HG03575 (cell line): ENCODE measurements around the gene TMCC1.

ENCODE experiments used
- ATAC-seq: cut with Tn5 transposase; IDR thresholded peaks from one replicate; pipeline ENCODE4 v1.9.1; 2021; ENCODE audit not compliant: unreplicated experiment, insufficient number of reproducible peaks, low FRiP score; ENCODE audit errors: extremely low read depth

TMCC1 gene

GRCh38 chr3:129746629-129747028 is 146.9 kb downstream of the TMCC1 start:
- no peak for ATAC-seq

GRCh38 chr3:129745253-129745652 is 148.3 kb downstream of the TMCC1 start:
- no peak for ATAC-seq

GRCh38 chr3:129741794-129742193 is 151.7 kb downstream of the TMCC1 start:
- ATAC-seq, result no peak

- no peak for ATAC-seq
These were observed 153.4 kb downstream of the TMCC1 start for GRCh38 chr3:129740090-129740489.

- ATAC-seq, result no peak
These were observed 153.9 kb downstream of the TMCC1 start for GRCh38 chr3:129739634-129740033.

GRCh38 chr3:129738172-129738571 is 155.3 kb downstream of the TMCC1 start:
- no peak for ATAC-seq

- ATAC-seq, result no peak
These were observed 157.4 kb downstream of the TMCC1 start for GRCh38 chr3:129736070-129736469.

- ATAC-seq, result no peak
These were observed 157.9 kb downstream of the TMCC1 start for GRCh38 chr3:129735638-129736037.

- ATAC-seq, result no peak
These were observed 159.1 kb downstream of the TMCC1 start for GRCh38 chr3:129734449-129734848.

GRCh38 chr3:129732200-129732876 is 161.2 kb downstream of the TMCC1 start:
- ATAC-seq, result no peak

- ATAC-seq, result no peak
These were observed 165.8 kb downstream of the TMCC1 start for GRCh38 chr3:129727707-129728106.

- ATAC-seq, result no peak
These were observed 169.8 kb downstream of the TMCC1 start for GRCh38 chr3:129723558-129724324.

- no peak for ATAC-seq
These were observed 171.0 kb downstream of the TMCC1 start for GRCh38 chr3:129722527-129722926.

GRCh38 chr3:129718201-129718600 is 175.3 kb downstream of the TMCC1 start:
- no peak for ATAC-seq

GRCh38 chr3:129715854-129716253 is 177.7 kb downstream of the TMCC1 start:
- no peak for ATAC-seq

- no peak for ATAC-seq
These were observed 185.1 kb downstream of the TMCC1 start for GRCh38 chr3:129708328-129708861.

- ATAC-seq, result no peak
These were observed 188.2 kb downstream of the TMCC1 start for GRCh38 chr3:129705274-129705673.

GRCh38 chr3:129703913-129704312 is 189.6 kb downstream of the TMCC1 start:
- no peak for ATAC-seq

- no peak for ATAC-seq
These were observed 190.4 kb downstream of the TMCC1 start for GRCh38 chr3:129702934-129703712.

- no peak for ATAC-seq
These were observed 192.3 kb downstream of the TMCC1 start for GRCh38 chr3:129701161-129701560.
